H9 (cell line): ENCODE measurements around the gene CHAF1A. TPM values are rescaled to one million over a fixed set of nuclear protein-coding genes. Genes with fewer than 3 reads are reported as not detected.

Experiments
- DNase-seq: peaks from one replicate; pipeline ENCODE4 v3.0.0-alpha.2; 2017
- H2AFZ ChIP-seq: one replicate; pipeline ENCODE4 v1.6.1; 2013; ENCODE audit warnings: mild to moderate bottlenecking, low read length, control low read depth, moderate library complexity
- H2AK5ac ChIP-seq: 2 replicates; pipeline ENCODE4 v1.6.1; 2013; ENCODE audit warnings: low read length, control low read depth, mixed read lengths; ENCODE audit not compliant: insufficient read length
- H2BK120ac ChIP-seq: one replicate; pipeline ENCODE4 v1.6.1; 2013; ENCODE audit warnings: low read depth, mild to moderate bottlenecking, low read length, control low read depth, inconsistent platforms; ENCODE audit not compliant: poor library complexity, severe bottlenecking
- H2BK12ac ChIP-seq: 2 replicates; pipeline ENCODE4 v1.6.1; 2013; ENCODE audit warnings: low read length, control low read depth, mixed read lengths, low read depth; ENCODE audit not compliant: insufficient read length
- H2BK15ac ChIP-seq: 2 replicates; pipeline ENCODE4 v1.6.1; 2013; ENCODE audit warnings: low read depth, low read length, control low read depth
- H2BK20ac ChIP-seq: one replicate; pipeline ENCODE4 v1.6.1; 2013; ENCODE audit warnings: low read depth, mild to moderate bottlenecking, low read length, control low read depth, inconsistent platforms; ENCODE audit not compliant: poor library complexity, severe bottlenecking
- H2BK5ac ChIP-seq: 2 replicates; pipeline ENCODE4 v1.6.1; 2013; ENCODE audit warnings: low read length, control low read depth, mixed read lengths; ENCODE audit not compliant: insufficient read length
- H3K14ac ChIP-seq: 2 replicates; pipeline ENCODE4 v1.6.1; 2013; ENCODE audit warnings: low read length, control low read depth; ENCODE audit not compliant: insufficient read depth
- H3K18ac ChIP-seq: 2 replicates; pipeline ENCODE4 v1.6.1; 2013; ENCODE audit warnings: low read depth, mild to moderate bottlenecking, mixed read lengths, low read length, control low read depth; ENCODE audit not compliant: insufficient read length
- H3K23ac ChIP-seq: 2 replicates; pipeline ENCODE4 v1.6.1; 2013; ENCODE audit warnings: low read length, control low read depth, mixed read lengths, low read depth; ENCODE audit not compliant: insufficient read length
- H3K23me2 ChIP-seq: 2 replicates; pipeline ENCODE4 v1.6.1; 2013; ENCODE audit warnings: low read depth, mild to moderate bottlenecking, mixed read lengths, low read length, control low read depth; ENCODE audit not compliant: insufficient read length, poor library complexity, severe bottlenecking
- H3K27ac ChIP-seq: 2 replicates; pipeline ENCODE4 v1.5.1; 2013; ENCODE audit warnings: low read length, control low read depth, mixed read lengths, low read depth; ENCODE audit not compliant: insufficient read length
- H3K27me3 ChIP-seq: 2 replicates; pipeline ENCODE4 v1.6.1; 2013; ENCODE audit warnings: low read length, control low read depth, inconsistent platforms; ENCODE audit not compliant: insufficient read depth
- H3K4ac ChIP-seq: 2 replicates; pipeline ENCODE4 v1.6.1; 2013; ENCODE audit warnings: low read depth, mild to moderate bottlenecking, control low read depth, inconsistent platforms, low read length, moderate library complexity
- H3K4me1 ChIP-seq: 2 replicates; pipeline ENCODE4 v1.6.1; 2013; ENCODE audit warnings: low read length, control low read depth, inconsistent platforms; ENCODE audit not compliant: insufficient read depth
- H3K4me2 ChIP-seq: 2 replicates; pipeline ENCODE4 v1.6.1; 2013; ENCODE audit warnings: low read length, control low read depth, mixed read lengths; ENCODE audit not compliant: insufficient read length, insufficient read depth
- H3K56ac ChIP-seq: 2 replicates; pipeline ENCODE4 v1.6.1; 2013; ENCODE audit warnings: low read depth, mild to moderate bottlenecking, mixed read lengths, low read length, control low read depth; ENCODE audit not compliant: insufficient read length
- H3K79me1 ChIP-seq: 2 replicates; pipeline ENCODE4 v1.6.1; 2013; ENCODE audit warnings: low read depth, mild to moderate bottlenecking, moderate library complexity, low read length, control low read depth, inconsistent platforms; ENCODE audit not compliant: insufficient read depth, poor library complexity, severe bottlenecking
- H3K79me2 ChIP-seq: 2 replicates; pipeline ENCODE4 v1.6.1; 2013; ENCODE audit warnings: low read length, control low read depth, inconsistent platforms; ENCODE audit not compliant: insufficient read depth
- H3K9ac ChIP-seq: 2 replicates; pipeline ENCODE4 v1.6.1; 2013; ENCODE audit warnings: low read length, control low read depth, mixed read lengths; ENCODE audit not compliant: insufficient read length; ENCODE audit errors: extremely low read depth
- H3K9me3 ChIP-seq: one replicate; pipeline ENCODE4 v1.6.1; 2013; ENCODE audit warnings: low read depth, low read length, inconsistent platforms; ENCODE audit not compliant: control insufficient read depth
- H3T11ph ChIP-seq: one replicate; pipeline ENCODE4 v1.6.1; 2013; ENCODE audit warnings: mild to moderate bottlenecking, low read length, control low read depth, inconsistent platforms
- H4K20me1 ChIP-seq: one replicate; pipeline ENCODE4 v1.6.1; 2013; ENCODE audit not compliant: control insufficient read depth, insufficient read length, insufficient read depth
- H4K5ac ChIP-seq: 2 replicates; pipeline ENCODE4 v1.6.1; 2013; ENCODE audit warnings: low read depth, mild to moderate bottlenecking, mixed read lengths, low read length, control low read depth; ENCODE audit not compliant: insufficient read length
- H4K8ac ChIP-seq: replicated peaks from 2 replicates; pipeline ENCODE4 v1.6.1; 2013; ENCODE audit warnings: low read length, control low read depth, mixed read lengths, low read depth; ENCODE audit not compliant: insufficient read length
- H4K91ac ChIP-seq: 2 replicates; pipeline ENCODE4 v1.6.1; 2013; ENCODE audit warnings: low read depth, mild to moderate bottlenecking, moderate library complexity, mixed read lengths, low read length, control low read depth; ENCODE audit not compliant: insufficient read length
- H3K27ac Mint-ChIP-seq, 3 experiments: 2 replicates in 2 of 3; 3 replicates in 1 of 3; pipeline ENCODE4 v1.8.0; 2020 to 2021; ENCODE audit warnings: mixed read lengths in 3 of 3, mild to moderate bottlenecking in 1 of 3, moderate library complexity in 1 of 3
- H3K27me3 Mint-ChIP-seq: 2 replicates; pipeline ENCODE4 v1.8.0; 2021; ENCODE audit warnings: low read depth, mild to moderate bottlenecking, moderate library complexity, mixed read lengths
- H3K36me3 Mint-ChIP-seq, 3 experiments: 2 replicates in 2 of 3; 3 replicates in 1 of 3; pipeline ENCODE4 v1.8.0; 2020 to 2021; ENCODE audit warnings: low read depth in 3 of 3, mixed read lengths in 3 of 3; ENCODE audit not compliant: insufficient read depth in 1 of 3
- H3K4me1 Mint-ChIP-seq, 2 experiments: 2 replicates each; pipeline ENCODE4 v1.8.0; 2020; ENCODE audit warnings: mixed read lengths in 2 of 2
- H3K4me3 Mint-ChIP-seq, 2 experiments: 2 replicates in 1 of 2; 3 replicates in 1 of 2; pipeline ENCODE4 v1.8.0; 2020 to 2021; ENCODE audit warnings: mild to moderate bottlenecking in 2 of 2, mixed read lengths in 2 of 2, moderate library complexity in 1 of 2
- H3K9me3 Mint-ChIP-seq, 2 experiments: 2 replicates in 1 of 2; 3 replicates in 1 of 2; pipeline ENCODE4 v1.8.0; 2020; ENCODE audit warnings: mild to moderate bottlenecking in 2 of 2, mixed read lengths in 2 of 2, moderate library complexity in 1 of 2
- CTCF ChIP-seq: fragments of 200-600 bp; sonication (generic); conservative IDR thresholded peaks from 3 replicates; pipeline ENCODE4 v1.8.0; 2021; ENCODE audit warnings: antibody characterized with exemption, mild to moderate bottlenecking
- WGBS: extraction: QIAGEN DNeasy Blood & Tissue Kit; methylation state at CpG from one replicate; pipeline ENCODE4 v1.1.7; 2013; ENCODE audit warnings: missing lambda C conversion rate, low lambda C conversion rate, mixed read lengths; ENCODE audit not compliant: insufficient read length; ENCODE audit errors: extremely low coverage; 5-methylcytosine and 5-hydroxymethylcytosine counted together
- total RNA-seq: library from RNA; stranded (reverse); gene quantifications from 2 replicates; pipeline ENCODE4 v1.2.1, GENCODE V29; 2021

CHAF1A gene
- total RNA-seq, 1 experiment from 2014 or later = 143 TPM

GRCh38 chr19:4376671-4376990 is 25.8 kb upstream of the CHAF1A start:
- no peak overlapping the region for H3K18ac ChIP-seq
- H3K9ac ChIP-seq = no peak overlapping the region
- no peaks in the 10 kb centered on the region for H3K9me3 ChIP-seq
- H2BK15ac ChIP-seq = no peak overlapping the region
- Mint-ChIP-seq H3K9me3 (no peaks in the 10 kb centered on the region), H3K4me1 (peaks cover 38 to 48% of the 10 kb centered on the region in 2 experiments), H3K27me3 (peaks cover 2% of the 10 kb centered on the region; the same call in 1 of the 2 replicates), H3K4me3 (0 out of 5 replicates have a peak overlapping the region, but pooled peaks of 1 of the 2 experiments have one; percentile 3), H3K27ac (peak overlapping the region; percentile 53 to 96 (median 96); a peak in 6 of 7 replicates), H3K36me3 (no peaks in the 10 kb centered on the region; a peak in 1 of 7 replicates)
- H3K4me1 ChIP-seq = peaks cover 8% of the 10 kb centered on the region; the same call in 1 of the 2 replicates
- H3K27ac ChIP-seq = no peak overlapping the region
- no peak overlapping the region for H4K5ac ChIP-seq
- peaks cover 5% of the 10 kb centered on the region for H4K20me1 ChIP-seq
- H4K8ac ChIP-seq = no peak overlapping the region
- H3K79me1 ChIP-seq = peaks cover 7% of the 10 kb centered on the region
- H3K4ac ChIP-seq = no peak overlapping the region
- no peaks in the 10 kb centered on the region; the same call in 1 of the 2 replicates for H3K79me2 ChIP-seq
- no peak overlapping the region; the same call in 1 of the 2 replicates for H3K14ac ChIP-seq
- no peak overlapping the region for H3K4me2 ChIP-seq
- H3K56ac ChIP-seq = no peak overlapping the region
- no peak overlapping the region for H2BK5ac ChIP-seq
- H2BK20ac ChIP-seq = no peak overlapping the region
- H3K27me3 ChIP-seq = no peaks in the 10 kb centered on the region
- no peak overlapping the region for H2AK5ac ChIP-seq
- whole genome bisulfite sequencing = no CpG with 5 or more reads among the region's 10 CpGs
- no peak overlapping the region for H2BK120ac ChIP-seq
- H2AFZ ChIP-seq = no peak overlapping the region
- no peaks in the 10 kb centered on the region for H3K23me2 ChIP-seq
- H3K23ac ChIP-seq = no peak overlapping the region
- H2BK12ac ChIP-seq = no peak overlapping the region
- DNase-seq = no peak
- H3T11ph ChIP-seq = no peak overlapping the region
- no peak overlapping the region for H4K91ac ChIP-seq
- no peak for TF ChIP-seq CTCF
